ENCODE data around the gene PLA2G2D. TPM values are rescaled to one million over a fixed set of nuclear protein-coding genes. Genes with fewer than 3 reads are reported as not detected.

Gene PLA2G2D
- polyA plus RNA-seq, 3 donors: 0.08 TPM; not detected in 1

- no peak for TF ChIP-seq CTCF (IDR thresholded peaks at IDR 0.05)
- Histone ChIP-seq H3K4me3 (replicated peaks in 1 of 3; ENCODE audit: low read depth in 2 of 3, low read length in 3 of 3) (no peak overlapping the region), H3K79me2 (ENCODE audit: insufficient read depth, low read length) (no peaks in the 10 kb centered on the region), H3K9me3 (replicated peaks in 1 of 2; ENCODE audit: control insufficient read depth in 1 of 2, insufficient read depth in 1 of 2, low read length in 2 of 2) (no peaks in the 10 kb centered on the region), H3K4me2 (replicated peaks; ENCODE audit: extremely low read depth, low read length, poor library complexity, severe bottlenecking) (no peak overlapping the region), H3K27ac (ENCODE audit: low read depth in 1 of 2, low read length in 2 of 2) (no peak overlapping the region), H3K36me3 (replicated peaks in 1 of 2; ENCODE audit: control insufficient read depth in 1 of 2, insufficient read depth in 2 of 2, low read length in 2 of 2) (no peaks in the 10 kb centered on the region), H2AFZ (ENCODE audit: insufficient read depth, low read depth, low read length, poor library complexity, severe bottlenecking) (no peak overlapping the region), H4K20me1 (ENCODE audit: insufficient read depth, low read length) (no peaks in the 10 kb centered on the region), H3K9ac (ENCODE audit: insufficient read depth, low read length, poor library complexity, severe bottlenecking) (no peak overlapping the region), H3K27me3 (ENCODE audit: control insufficient read depth in 2 of 2, insufficient read depth in 2 of 2, low read length in 2 of 2) (peaks cover 0 to 16% of the 10 kb centered on the region in 2 donors), H3K4me1 (ENCODE audit: control insufficient read depth in 1 of 2, insufficient read depth in 2 of 2, low read length in 2 of 2) (peaks cover 6 to 9% of the 10 kb centered on the region in 2 donors)
- 81% methylated on average over 3 of the region's 5 CpGs for WGBS (ENCODE audit: insufficient coverage)
- intact Hi-C loops (cut with micrococcal nuclease): no loop called here
- Mint-ChIP-seq H3K36me3 (no peaks in the 10 kb centered on the region), H3K27me3 (ENCODE audit: low read depth in 3 of 3) (peaks cover 14 to 34% (median 31%) of the 10 kb centered on the region in 3 donors), H3K27ac (no peak overlapping the region), H3K4me3 (no peak overlapping the region), H3K9me3 (peaks cover 0 to 9% (median 0%) of the 10 kb centered on the region in 7 donors), H3K4me1 (peaks cover 9% of the 10 kb centered on the region)
- DNase-seq: no peak
Measured at GRCh38 chr1:20076223-20076622, 43.1 kb downstream of the PLA2G2D start.

- Mint-ChIP-seq H3K36me3 (no peaks in the 10 kb centered on the region), H3K4me3 (no peak overlapping the region), H3K27ac (no peak overlapping the region), H3K27me3 (ENCODE audit: low read depth in 3 of 3) (peaks cover 5 to 25% (median 24%) of the 10 kb centered on the region in 3 donors), H3K9me3 (peaks cover 0 to 5% (median 0%) of the 10 kb centered on the region in 7 donors), H3K4me1 (no peaks in the 10 kb centered on the region)
- intact Hi-C loops (cut with micrococcal nuclease): no loop called here
- peaks cover 0 to 9% of the 10 kb centered on the region in 2 donors for H3K27me3 ChIP-seq (ENCODE audit: control insufficient read depth in 2 of 2, insufficient read depth in 2 of 2, low read length in 2 of 2)
- no peak overlapping the region for H3K9ac ChIP-seq (ENCODE audit: insufficient read depth, low read length, poor library complexity, severe bottlenecking)
- no peak overlapping the region for H2AFZ ChIP-seq (ENCODE audit: insufficient read depth, low read depth, low read length, poor library complexity, severe bottlenecking)
- 100% methylated on average over 1 of the region's 2 CpGs for WGBS (ENCODE audit: insufficient coverage)
- no peak overlapping the region for H3K4me2 ChIP-seq (replicated peaks; ENCODE audit: extremely low read depth, low read length, poor library complexity, severe bottlenecking)
- peaks cover 0 to under 1% of the 10 kb centered on the region in 2 donors for H3K4me1 ChIP-seq (ENCODE audit: control insufficient read depth in 1 of 2, insufficient read depth in 2 of 2, low read length in 2 of 2)
- no peak overlapping the region for H3K27ac ChIP-seq (ENCODE audit: low read depth in 1 of 2, low read length in 2 of 2)
- no peaks in the 10 kb centered on the region for H3K79me2 ChIP-seq (ENCODE audit: insufficient read depth, low read length)
- no peaks in the 10 kb centered on the region for H3K9me3 ChIP-seq (replicated peaks in 1 of 2; ENCODE audit: control insufficient read depth in 1 of 2, insufficient read depth in 1 of 2, low read length in 2 of 2)
- no peaks in the 10 kb centered on the region for H4K20me1 ChIP-seq (ENCODE audit: insufficient read depth, low read length)
- TF ChIP-seq CTCF (IDR thresholded peaks at IDR 0.05): no peak
- H3K36me3 ChIP-seq (replicated peaks in 1 of 2; ENCODE audit: control insufficient read depth in 1 of 2, insufficient read depth in 2 of 2, low read length in 2 of 2): no peaks in the 10 kb centered on the region
- no peak overlapping the region for H3K4me3 ChIP-seq (replicated peaks in 1 of 3; ENCODE audit: low read depth in 2 of 3, low read length in 3 of 3)
- DNase-seq: no peak
Measured at GRCh38 chr1:20075345-20075744, 44.0 kb downstream of the PLA2G2D start.

Data from CD14-positive monocyte (primary cell).